Tibial nerve (tissue), 4 donors: ENCODE measurements around the gene FGF9. TPM values are rescaled to one million over a fixed set of nuclear protein-coding genes. Genes with fewer than 3 reads are reported as not detected.

Source experiments
- DNase-seq, 2 donors: peaks; one replicate each; pipeline ENCODE4 v3.0.0-alpha.2; 2019; ENCODE audit warnings: low spot score in 2 of 2
- H3K27ac ChIP-seq, 4 donors: fragments of 200-600 bp; sonication (generic) in 3 of 4; one replicate each; pipeline ENCODE4 v1.5.1; 2017 to 2019; ENCODE audit warnings: mild to moderate bottlenecking in 1 of 4
- H3K27me3 ChIP-seq, 2 donors: fragments of 200-600 bp; sonication (generic) in 1 of 2; one replicate each; pipeline versions ENCODE4 v1.5.1 to v1.6.0; 2017 to 2019
- H3K36me3 ChIP-seq, 3 donors: fragments of 200-600 bp; sonication (generic); one replicate each; pipeline ENCODE4 v1.5.1; 2018 to 2019
- H3K4me1 ChIP-seq, 4 donors: fragments of 200-600 bp; sonication (generic) in 3 of 4; one replicate each; pipeline ENCODE4 v1.5.1; 2017 to 2019
- H3K4me3 ChIP-seq, 4 donors: fragments of 200-600 bp; sonication (generic) in 3 of 4; one replicate each; pipeline ENCODE4 v1.5.1; 2017 to 2019; ENCODE audit warnings: mild to moderate bottlenecking in 1 of 4, moderate library complexity in 1 of 4
- H3K9me3 ChIP-seq, 4 donors: fragments of 200-600 bp; sonication (generic) in 3 of 4; one replicate each; pipeline ENCODE4 v1.5.1; 2017 to 2019
- CTCF ChIP-seq, 5 experiments: fragments of 200-600 bp in 3 of 5; fragments of 450-650 bp in 2 of 5; sonication (generic) in 3 of 5; IDR thresholded peaks; one replicate each; pipeline ENCODE4 v1.5.1; 2016 to 2019; ENCODE audit warnings: antibody characterized with exemption in 5 of 5, mild to moderate bottlenecking in 3 of 5, moderate library complexity in 2 of 5
- EP300 ChIP-seq, 2 donors: sonication (generic); formaldehyde crosslinking; IDR thresholded peaks; one replicate each; pipeline ENCODE4 v1.6.1; 2017; ENCODE audit warnings: antibody characterized with exemption in 2 of 2, mild to moderate bottlenecking in 1 of 2
- POLR2A ChIP-seq, 2 donors: fragments of 450-650 bp; IDR thresholded peaks; one replicate each; pipeline ENCODE4 v1.6.1; 2017; ENCODE audit warnings: antibody characterized with exemption in 2 of 2, mild to moderate bottlenecking in 2 of 2, moderate library complexity in 2 of 2
- WGBS, 2 donors: methylation state at CpG; one replicate each; pipeline ENCODE4 v1.1.5; 2018; 5-methylcytosine and 5-hydroxymethylcytosine counted together
- total RNA-seq, 4 donors: library from RNA; depleted of rRNA; stranded (reverse); fragments of >200 nt; gene quantifications; one replicate each; pipeline ENCODE4 v1.1.0, GENCODE V29; 2016

Gene FGF9
- total RNA-seq, 4 donors from 2014 or later = 0.22 to 1.2 (median 1.0) TPM; not detected in 1

DNA sequence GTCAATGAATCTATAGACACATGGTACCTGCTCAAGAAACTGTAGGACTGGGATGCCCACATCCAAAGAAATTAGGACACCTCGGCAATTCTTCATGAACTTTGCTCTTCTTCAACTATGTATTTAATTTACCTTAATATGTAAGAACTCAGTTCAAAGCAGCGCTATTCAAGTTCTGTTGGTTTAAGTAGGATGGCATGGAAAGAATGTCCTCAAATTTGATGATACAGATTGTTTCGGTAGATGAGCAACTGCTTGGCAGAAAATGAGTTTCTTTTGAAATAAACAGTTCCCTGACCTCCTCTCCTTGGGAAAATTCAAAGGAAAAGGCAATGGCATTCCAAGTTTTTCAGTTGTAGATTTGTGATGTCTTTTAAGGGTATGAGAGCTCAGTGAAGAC lies 36.7 kb downstream of the FGF9 start:
- no peaks in the 10 kb centered on the region for H3K4me1 ChIP-seq
- no peak for DNase-seq
- no peaks in the 10 kb centered on the region for H3K27me3 ChIP-seq
- no peak overlapping the region for H3K27ac ChIP-seq
- H3K36me3 ChIP-seq = no peaks in the 10 kb centered on the region
- H3K9me3 ChIP-seq = peaks cover 0 to 14% (median 0%) of the 10 kb centered on the region in 4 donors
- H3K4me3 ChIP-seq = no peak overlapping the region
- 85 to 89% methylated on average over 3 of the region's 3 CpGs for WGBS, 2 donors
- TF ChIP-seq POLR2A (IDR thresholded peaks at IDR 0.05) (no peak), EP300 (IDR thresholded peaks at IDR 0.05) (no peak), CTCF (IDR thresholded peaks at IDR 0.05) (no peak)

DNA sequence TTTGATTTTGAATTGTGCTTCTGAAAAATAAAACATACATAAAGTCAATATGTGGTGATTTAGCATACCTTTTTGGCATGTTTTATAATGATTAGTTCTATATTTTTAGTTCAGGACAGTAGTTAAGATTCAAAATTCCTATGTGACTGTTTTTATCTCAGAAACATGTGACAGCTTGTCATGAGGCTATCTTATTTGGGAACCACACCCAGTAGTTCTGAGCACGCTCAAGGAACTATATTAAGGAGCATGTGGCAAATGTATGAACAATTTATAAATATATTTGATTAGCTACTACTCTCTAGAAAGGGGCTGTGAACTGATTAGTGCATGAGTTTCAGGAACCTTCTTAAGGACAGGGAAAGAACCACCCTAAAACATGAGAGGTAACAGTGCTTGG lies 38.8 kb downstream of the FGF9 start:
- Histone ChIP-seq H3K9me3 (peaks cover 0 to 14% (median 0%) of the 10 kb centered on the region in 4 donors), H3K4me1 (no peaks in the 10 kb centered on the region), H3K4me3 (no peak overlapping the region), H3K27ac (no peak overlapping the region), H3K36me3 (no peaks in the 10 kb centered on the region), H3K27me3 (no peaks in the 10 kb centered on the region)
- TF ChIP-seq EP300 (IDR thresholded peaks at IDR 0.05) (no peak), POLR2A (IDR thresholded peaks at IDR 0.05) (no peak), CTCF (IDR thresholded peaks at IDR 0.05) (no peak)
- whole genome bisulfite sequencing, 2 donors = 75 to 82% methylated on average over 1 of the region's 1 CpG
- DNase-seq = no peak

- TF ChIP-seq POLR2A (IDR thresholded peaks at IDR 0.05) = no peak
- TF ChIP-seq CTCF (IDR thresholded peaks at IDR 0.05) = no peak
- no peak for TF ChIP-seq EP300 (IDR thresholded peaks at IDR 0.05)
- Histone ChIP-seq H3K36me3 (no peaks in the 10 kb centered on the region), H3K27me3 (no peaks in the 10 kb centered on the region), H3K27ac (no peak overlapping the region), H3K4me1 (no peaks in the 10 kb centered on the region), H3K9me3 (peaks cover 0 to 14% (median 0%) of the 10 kb centered on the region in 4 donors), H3K4me3 (no peak overlapping the region)
- DNase-seq = no peak
- WGBS, 2 donors = 78 to 79% methylated on average over 2 of the region's 2 CpGs
Measured at GRCh38 chr13:21710163-21710562, 39.3 kb downstream of the FGF9 start.

GRCh38 chr13:21717817-21718216 lies 46.9 kb downstream of the FGF9 start:
- no peaks in the 10 kb centered on the region for H3K27me3 ChIP-seq
- TF ChIP-seq EP300 (IDR thresholded peaks at IDR 0.05) (no peak), POLR2A (IDR thresholded peaks at IDR 0.05) (no peak), CTCF (IDR thresholded peaks at IDR 0.05) (no peak)
- no peaks in the 10 kb centered on the region for H3K36me3 ChIP-seq
- H3K4me1 ChIP-seq = no peaks in the 10 kb centered on the region
- 43 to 62% methylated on average over 4 of the region's 4 CpGs for WGBS, 2 donors
- DNase-seq = no peak
- no peak overlapping the region for H3K27ac ChIP-seq
- H3K4me3 ChIP-seq = no peak overlapping the region
- no peaks in the 10 kb centered on the region for H3K9me3 ChIP-seq

GRCh38 chr13:21719463-21719862 lies 48.6 kb downstream of the FGF9 start:
- H3K27me3 ChIP-seq = no peaks in the 10 kb centered on the region
- no peak overlapping the region for H3K4me3 ChIP-seq
- WGBS, 2 donors = 70 to 76% methylated on average over 7 of the region's 7 CpGs
- H3K9me3 ChIP-seq = no peaks in the 10 kb centered on the region
- H3K4me1 ChIP-seq = no peaks in the 10 kb centered on the region
- H3K27ac ChIP-seq = no peak overlapping the region
- TF ChIP-seq EP300 (IDR thresholded peaks at IDR 0.05) = no peak
- no peak for TF ChIP-seq CTCF (IDR thresholded peaks at IDR 0.05)
- TF ChIP-seq POLR2A (IDR thresholded peaks at IDR 0.05) = no peak
- no peaks in the 10 kb centered on the region for H3K36me3 ChIP-seq
- no peak for DNase-seq
